ENCODE data around the gene PPP6R3.
"Not testable (repeated sequence)": the region's sequence is repeated elsewhere in the genome, so short reads cannot be mapped to it uniquely, and the experiment has no call there.

PPP6R3 gene

DNA sequence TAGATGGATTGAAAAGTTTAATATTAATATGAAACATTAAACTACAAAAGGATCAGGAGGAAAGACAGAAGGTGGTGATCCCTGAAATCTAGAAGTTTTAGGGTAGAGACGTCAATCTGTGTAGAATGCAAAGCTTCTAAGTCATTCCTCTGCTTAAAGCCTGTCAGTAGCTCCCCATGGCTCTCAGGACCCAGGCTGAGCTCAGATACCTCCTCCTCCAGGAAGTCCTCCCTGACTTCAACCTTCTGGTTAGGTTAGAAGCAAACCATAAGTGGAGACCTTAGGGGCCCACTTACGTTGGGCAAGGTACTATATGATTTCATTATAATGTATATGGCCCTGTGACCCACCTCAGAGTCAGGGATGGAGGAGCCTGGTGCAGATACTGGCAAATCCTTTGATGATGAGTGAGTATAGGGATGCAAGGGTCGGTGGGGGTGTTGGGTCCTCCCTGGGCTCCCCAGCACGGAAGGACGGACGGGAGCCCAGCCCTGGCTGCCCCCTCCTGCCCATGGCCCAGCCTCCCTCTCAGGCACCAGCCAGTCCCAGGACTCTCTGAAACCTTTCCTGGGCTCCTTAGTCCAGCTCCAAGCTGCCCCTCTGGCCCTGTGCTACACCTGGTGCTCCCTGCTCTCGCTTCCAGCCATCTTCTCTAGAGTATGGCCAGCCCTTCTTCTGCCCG is 3.2 kb upstream of the PPP6R3 start:
- no peak for DNase-seq (ENCODE audit: low read depth in 1 of 2, low spot score in 1 of 2)

GRCh38 chr11:68457898-68458249 is 2.7 kb upstream of the PPP6R3 start:
- DNase-seq (ENCODE audit: low read depth in 1 of 2, low spot score in 1 of 2): no peak

DNA sequence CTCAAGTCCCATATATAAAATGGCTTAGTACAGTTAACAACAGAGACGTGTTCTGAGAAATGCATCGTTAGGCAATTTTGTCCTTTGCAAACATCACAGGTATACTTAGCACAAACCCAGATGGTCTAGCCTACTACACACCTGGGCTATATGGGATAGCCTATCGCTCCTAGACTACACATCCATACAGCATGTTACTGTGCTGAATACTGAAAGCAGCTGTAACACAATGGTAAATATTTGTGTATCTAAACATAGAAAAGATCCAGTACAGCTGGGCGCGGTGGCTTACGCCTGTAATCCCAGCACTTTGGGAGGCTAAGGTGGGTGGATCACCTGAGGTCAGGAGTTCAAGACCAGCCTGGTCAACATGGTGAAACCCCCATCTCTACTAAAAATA is 2.2 kb upstream of the PPP6R3 start:
- not testable (repeated sequence) for DNase-seq (ENCODE audit: low read depth in 1 of 2, low spot score in 1 of 2)

- peak; percentile 95 for DNase-seq (ENCODE audit: low read depth in 1 of 2, low spot score in 1 of 2)
These were observed 439 bp upstream of the PPP6R3 start for GRCh38 chr11:68459886-68460740.

GRCh38 chr11:68461575-68461917 is 994 bp downstream of the PPP6R3 start:
- no peak for DNase-seq (ENCODE audit: low read depth in 1 of 2, low spot score in 1 of 2)

- no peak for DNase-seq (ENCODE audit: low read depth in 1 of 2, low spot score in 1 of 2)
These were observed 3.2 kb downstream of the PPP6R3 start for GRCh38 chr11:68463714-68464113.

GRCh38 chr11:68467201-68467834 is 6.8 kb downstream of the PPP6R3 start:
- no peak for DNase-seq (ENCODE audit: low read depth in 1 of 2, low spot score in 1 of 2)

- no peak for DNase-seq (ENCODE audit: low read depth in 1 of 2, low spot score in 1 of 2)
These were observed 7.8 kb downstream of the PPP6R3 start for GRCh38 chr11:68468217-68468828.

GRCh38 chr11:68469122-68469521 is 8.6 kb downstream of the PPP6R3 start:
- DNase-seq (ENCODE audit: low read depth in 1 of 2, low spot score in 1 of 2): no peak

DNA sequence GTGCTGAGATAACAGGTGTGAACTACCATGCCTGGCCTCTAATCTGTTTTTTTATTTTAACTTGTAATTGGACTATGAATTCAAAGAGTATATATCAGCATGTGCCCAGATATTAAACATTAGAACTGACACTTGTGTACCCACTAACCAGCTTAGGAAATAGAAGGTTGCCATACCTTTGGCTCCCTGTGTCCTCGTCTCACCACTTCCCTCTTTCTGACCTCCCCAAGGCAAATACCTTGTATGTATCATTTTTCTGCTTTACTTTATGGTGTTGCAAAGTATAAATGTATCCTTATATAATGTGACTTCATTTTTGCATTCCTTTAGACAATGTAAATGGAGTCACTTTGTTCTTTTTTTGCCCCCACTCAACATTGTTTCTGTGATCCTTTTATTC is 9.1 kb downstream of the PPP6R3 start:
- DNase-seq (ENCODE audit: low read depth in 1 of 2, low spot score in 1 of 2): no peak

- no peak for DNase-seq (ENCODE audit: low read depth in 1 of 2, low spot score in 1 of 2)
These were observed 9.8 kb downstream of the PPP6R3 start for GRCh38 chr11:68470304-68470811.

GRCh38 chr11:68471360-68472340 is 11.1 kb downstream of the PPP6R3 start:
- DNase-seq (ENCODE audit: low read depth in 1 of 2, low spot score in 1 of 2): peak; percentile 13 to 20

DNA sequence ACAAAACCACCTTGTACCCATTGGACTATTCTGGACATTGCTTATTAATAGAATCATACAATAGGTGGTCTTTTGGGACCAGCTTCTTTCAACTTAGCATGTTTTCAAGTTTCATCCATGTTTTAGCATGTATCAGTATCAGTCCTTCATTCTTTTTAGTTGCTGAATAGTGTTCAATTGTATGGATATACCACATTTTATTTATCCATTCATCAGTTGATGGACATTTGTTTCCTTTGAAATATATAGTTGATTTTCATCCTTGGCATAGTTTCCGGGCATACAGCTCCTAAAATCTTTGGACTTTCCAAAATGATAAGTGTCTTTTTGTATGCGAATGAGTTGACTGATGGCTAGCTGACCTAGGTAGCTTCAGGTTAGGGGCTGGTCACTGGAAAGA is 12.2 kb downstream of the PPP6R3 start:
- no peak for DNase-seq (ENCODE audit: low read depth in 1 of 2, low spot score in 1 of 2)

GRCh38 chr11:68473693-68474092 is 13.1 kb downstream of the PPP6R3 start:
- DNase-seq (ENCODE audit: low read depth in 1 of 2, low spot score in 1 of 2): no peak

DNA sequence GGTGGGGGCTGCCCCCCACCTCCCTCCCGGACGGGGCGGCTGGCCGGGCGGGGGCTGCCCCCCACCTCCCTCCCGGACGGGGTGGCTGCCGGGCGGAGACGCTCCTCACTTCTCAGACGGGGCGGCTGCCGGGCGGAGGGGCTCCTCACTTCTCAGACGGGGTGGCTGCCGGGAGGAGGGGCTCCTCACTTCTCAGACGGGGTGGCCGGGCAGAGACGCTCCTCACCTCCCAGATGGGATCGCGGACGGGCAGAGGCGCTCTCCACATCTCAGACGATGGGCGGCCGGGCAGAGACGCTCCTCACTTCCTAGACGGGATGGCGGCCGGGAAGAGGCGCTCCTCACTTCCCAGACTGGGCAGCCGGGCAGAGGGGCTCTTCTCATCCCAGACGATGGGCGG is 15.1 kb downstream of the PPP6R3 start:
- DNase-seq (ENCODE audit: low read depth in 1 of 2, low spot score in 1 of 2): not testable (repeated sequence)

DNA sequence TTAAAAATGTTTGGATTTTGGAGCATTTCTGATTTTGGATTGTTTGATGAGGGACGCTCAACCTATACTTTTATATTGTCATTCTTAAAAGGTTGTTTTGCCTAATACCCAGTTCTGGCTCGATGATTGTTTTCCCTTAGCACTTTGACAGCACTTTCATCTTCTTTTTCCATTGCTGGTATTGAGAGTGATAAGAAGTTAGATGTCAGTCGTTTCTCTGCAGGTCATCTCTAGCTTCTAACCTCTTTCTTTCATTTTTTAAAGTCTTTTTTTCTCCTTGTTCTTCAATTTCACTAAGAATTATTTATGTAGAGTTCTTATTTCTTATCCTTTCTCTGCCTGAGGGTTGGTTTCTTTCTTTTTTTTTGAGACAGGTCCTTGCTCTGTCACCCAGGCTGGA is 18.8 kb downstream of the PPP6R3 start:
- no peak for DNase-seq (ENCODE audit: low read depth in 1 of 2, low spot score in 1 of 2)

DNA sequence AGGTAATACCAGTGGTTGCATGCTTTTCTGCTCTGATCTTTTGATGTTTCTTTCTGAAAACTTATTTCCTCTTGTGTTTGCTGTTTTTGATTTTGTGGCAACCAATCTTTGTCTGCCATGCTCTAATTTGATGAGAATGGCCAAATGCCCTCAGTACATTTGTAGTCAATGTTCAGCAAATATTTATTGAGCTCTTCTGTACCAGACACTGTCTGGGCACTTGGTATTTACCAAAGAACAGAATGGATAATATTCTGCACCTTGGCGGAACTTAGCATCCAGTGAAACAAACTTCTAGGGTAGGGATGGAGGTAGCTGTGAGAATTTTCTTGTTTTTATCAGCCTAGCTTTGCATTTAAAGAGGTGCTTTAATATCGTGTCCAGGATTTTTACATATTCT is 19.6 kb downstream of the PPP6R3 start:
- DNase-seq (ENCODE audit: low read depth in 1 of 2, low spot score in 1 of 2): no peak

DNA sequence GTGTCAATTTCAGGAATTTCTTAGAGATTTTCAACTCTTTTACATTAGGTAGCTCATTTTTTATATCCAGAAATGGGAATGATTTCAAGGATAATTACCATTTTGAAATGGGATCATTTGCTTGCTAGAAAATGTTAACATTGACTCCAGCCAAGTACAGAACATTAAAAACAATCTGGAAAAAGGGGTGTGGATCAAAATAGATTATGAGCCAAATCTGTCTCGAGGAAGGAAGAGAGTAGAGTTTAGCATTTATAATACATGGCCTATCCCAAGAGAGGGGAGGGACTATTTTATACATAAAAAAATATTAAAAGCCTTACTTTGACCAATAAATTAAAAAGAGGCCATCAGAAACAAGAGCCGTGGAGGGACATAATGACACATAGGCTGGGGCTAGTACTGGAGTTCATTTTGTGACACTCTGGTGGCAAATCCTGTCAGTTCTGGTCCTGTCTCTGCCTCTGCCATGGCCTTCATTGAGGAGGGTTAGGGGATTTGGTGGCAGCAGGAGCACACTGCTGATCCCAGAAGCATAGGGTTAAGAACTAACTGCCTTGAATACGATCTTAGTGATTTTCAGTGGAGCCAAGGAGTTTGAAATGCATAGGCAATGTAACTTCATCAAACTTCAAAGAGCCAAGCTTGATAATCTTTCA is 20.4 kb downstream of the PPP6R3 start:
- no peak for DNase-seq (ENCODE audit: low read depth in 1 of 2, low spot score in 1 of 2)

DNA sequence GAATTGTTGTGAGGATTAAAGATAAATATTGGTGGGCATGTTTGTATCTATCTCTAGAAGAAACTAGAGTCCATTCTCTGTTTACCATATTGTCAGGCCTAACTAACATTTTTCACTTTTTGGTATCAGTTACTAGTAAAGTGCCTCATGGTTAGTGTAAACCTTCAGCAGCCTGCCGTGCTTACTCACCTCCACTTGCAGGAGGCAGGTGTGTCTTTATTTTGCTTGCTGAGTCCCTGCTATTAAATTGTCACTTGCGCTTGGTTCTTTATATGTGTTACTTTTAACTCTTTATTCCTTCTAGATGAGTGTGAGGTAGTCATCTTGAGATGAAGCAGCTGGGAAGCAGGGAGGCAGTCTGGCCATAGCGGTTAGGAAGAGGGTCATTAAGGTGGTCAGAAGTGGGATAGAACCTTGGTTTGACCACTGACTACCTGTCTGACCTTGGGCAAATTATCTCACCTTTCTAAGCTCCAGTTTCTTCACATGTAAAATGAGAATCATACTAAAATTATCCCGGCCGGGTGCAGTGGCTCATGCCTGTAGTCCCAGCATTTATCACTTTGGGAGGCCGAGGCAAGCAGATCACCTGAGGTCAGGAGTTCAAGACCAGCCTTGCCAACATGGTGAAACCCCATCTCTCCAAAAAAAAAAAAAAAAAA is 21.2 kb downstream of the PPP6R3 start:
- DNase-seq (ENCODE audit: low read depth in 1 of 2, low spot score in 1 of 2): no peak

Data from activated CD4-positive, alpha-beta T cell treated with anti-CD3 and anti-CD28 coated beads, Interleukin-2, amount 50 U/mL, for 24 hours (primary cell).